HG03521 (cell line): ENCODE data around the gene SCYL3.
"Not testable (repeated sequence)": the region's sequence is repeated elsewhere in the genome, so short reads cannot be mapped to it uniquely, and the experiment has no call there.

Experiments
- ATAC-seq: cut with Tn5 transposase; IDR thresholded peaks from one replicate; pipeline ENCODE4 v1.9.1; 2021; ENCODE audit warnings: mild to moderate bottlenecking, moderate library complexity; ENCODE audit not compliant: unreplicated experiment

SCYL3 gene

GRCh38 chr1:169824153-169824552 is 69.5 kb downstream of the SCYL3 start:
- ATAC-seq, result no peak

GRCh38 chr1:169821500-169821899 is 72.2 kb downstream of the SCYL3 start:
- ATAC-seq, result no peak

- ATAC-seq, result no peak
Observed at GRCh38 chr1:169816617-169817016, 77.1 kb downstream of the SCYL3 start.

GRCh38 chr1:169814265-169814664 is 79.4 kb downstream of the SCYL3 start:
- ATAC-seq, result no peak

GRCh38 chr1:169812131-169812530 is 81.6 kb downstream of the SCYL3 start:
- ATAC-seq, result no peak

GRCh38 chr1:169811418-169812035 is 82.2 kb downstream of the SCYL3 start:
- ATAC-seq, result not testable (repeated sequence)

- no peak for ATAC-seq
Observed at GRCh38 chr1:169809370-169810095, 84.2 kb downstream of the SCYL3 start.

- ATAC-seq, result no peak
Observed at GRCh38 chr1:169804941-169805340, 88.8 kb downstream of the SCYL3 start.

GRCh38 chr1:169802888-169803287 is 90.8 kb downstream of the SCYL3 start:
- ATAC-seq, result no peak
